HG02759 (cell line): ENCODE measurements around the gene MYO10.

Experiments used
- ATAC-seq: cut with Tn5 transposase; IDR thresholded peaks from one replicate; pipeline ENCODE4 v1.9.1; 2021; ENCODE audit warnings: mild to moderate bottlenecking, moderate library complexity; ENCODE audit not compliant: unreplicated experiment

Gene MYO10

GRCh38 chr5:16644301-16644889 is 291.7 kb downstream of the MYO10 start:
- no peak for ATAC-seq

- no peak for ATAC-seq
Measured at GRCh38 chr5:16642867-16643266, 293.2 kb downstream of the MYO10 start.

- ATAC-seq, result no peak
Measured at GRCh38 chr5:16639206-16639605, 296.9 kb downstream of the MYO10 start.

GRCh38 chr5:16628376-16628775 is 307.7 kb downstream of the MYO10 start:
- ATAC-seq, result no peak

GRCh38 chr5:16626696-16627264 is 309.3 kb downstream of the MYO10 start:
- ATAC-seq, result peak; percentile 59

- ATAC-seq, result no peak
Measured at GRCh38 chr5:16625096-16625495, 311.0 kb downstream of the MYO10 start.

GRCh38 chr5:16619136-16619535 is 317.0 kb downstream of the MYO10 start:
- ATAC-seq, result no peak

GRCh38 chr5:16618138-16618897 is 317.8 kb downstream of the MYO10 start:
- ATAC-seq, result no peak

GRCh38 chr5:16617274-16617968 is 318.7 kb downstream of the MYO10 start:
- peak; percentile 4 for ATAC-seq

GRCh38 chr5:16616536-16617273 is 319.4 kb downstream of the MYO10 start, which contains the start of gene RETREG1:
Gene RETREG1, minus strand, starts transcription at chr5:16616997. Its CDS starts 26 bp downstream, at chr5:16616971.
- ATAC-seq, result peak; percentile 84

GRCh38 chr5:16615741-16616535 is 320.1 kb downstream of the MYO10 start:
- ATAC-seq, result no peak

- ATAC-seq, result no peak
Measured at GRCh38 chr5:16612007-16612406, 324.1 kb downstream of the MYO10 start.
